Activated CD4-positive, alpha-beta T cell treated with anti-CD3 and anti-CD28 coated beads, Interleukin-2, amount 10 ng/mL, durations not matched to agents 24 days and 14 days (primary cell): ENCODE measurements around the gene RNU1-1. TPM values are rescaled to one million over a fixed set of nuclear protein-coding genes. Genes with fewer than 3 reads are reported as not detected.
"Not testable (repeated sequence)": the region's sequence is repeated elsewhere in the genome, so short reads cannot be mapped to it uniquely, and the experiment has no call there.

Experiments used
- DNase-seq: peaks from one replicate; pipeline ENCODE4 v3.0.0; 2022
- H3K27ac Mint-ChIP-seq: one replicate; pipeline ENCODE4 v1.8.0; 2022; ENCODE audit warnings: mild to moderate bottlenecking, mixed read lengths
- H3K27me3 Mint-ChIP-seq: one replicate; pipeline ENCODE4 v1.8.0; 2022; ENCODE audit warnings: mixed read lengths
- H3K36me3 Mint-ChIP-seq: one replicate; pipeline ENCODE4 v1.8.0; 2022; ENCODE audit warnings: low read depth, mild to moderate bottlenecking, mixed read lengths
- H3K4me1 Mint-ChIP-seq: one replicate; pipeline ENCODE4 v1.8.0; 2021; ENCODE audit warnings: mixed read lengths
- H3K4me3 Mint-ChIP-seq: one replicate; pipeline ENCODE4 v1.8.0; 2022; ENCODE audit warnings: mild to moderate bottlenecking, moderate library complexity, mixed read lengths
- H3K9me3 Mint-ChIP-seq: one replicate; pipeline ENCODE4 v1.8.0; 2021; ENCODE audit warnings: mixed read lengths
- intact Hi-C: fragments of 100-400 bp; cut with micrococcal nuclease; formaldehyde crosslinking; loops from one replicate; pipeline ENCODE4 v1.15.1; 2023
- total RNA-seq: library from RNA; stranded (reverse); gene quantifications from 2 replicates; pipeline ENCODE4 v1.2.3, GENCODE V29; 2022

The RNU1-1 gene
- total RNA-seq, 1 donor from 2014 or later, result 1,962 TPM

- Mint-ChIP-seq H3K4me3 (peak overlapping the region; percentile 8), H3K27ac (peak overlapping the region; percentile 9), H3K4me1 (peaks cover 12% of the 10 kb centered on the region)
- peak; percentile 64 for DNase-seq
- H3K9me3 Mint-ChIP-seq, H3K36me3 Mint-ChIP-seq, intact Hi-C loops, H3K27me3 Mint-ChIP-seq: not testable (repeated sequence)
Measured at GRCh38 chr1:16492937-16493336, 21.1 kb downstream of the RNU1-1 start.

- no peak for DNase-seq
- Mint-ChIP-seq H3K27ac (no peak overlapping the region), H3K4me1 (peaks cover 6% of the 10 kb centered on the region), H3K36me3 (peaks cover 3% of the 10 kb centered on the region), H3K27me3 (no peaks in the 10 kb centered on the region), H3K9me3 (no peaks in the 10 kb centered on the region), H3K4me3 (no peak overlapping the region)
- intact Hi-C loops, result no loop called here
Measured at GRCh38 chr1:16491056-16491675, 22.9 kb downstream of the RNU1-1 start.

GRCh38 chr1:16489195-16489880 is 24.7 kb downstream of the RNU1-1 start:
- intact Hi-C loops, H3K4me3 Mint-ChIP-seq, H3K36me3 Mint-ChIP-seq, H3K4me1 Mint-ChIP-seq, H3K27ac Mint-ChIP-seq, H3K27me3 Mint-ChIP-seq, H3K9me3 Mint-ChIP-seq, DNase-seq: not testable (repeated sequence)

GRCh38 chr1:16487011-16487410 is 27.1 kb downstream of the RNU1-1 start:
- intact Hi-C loops, H3K4me1 Mint-ChIP-seq, H3K27ac Mint-ChIP-seq, H3K36me3 Mint-ChIP-seq, DNase-seq, H3K4me3 Mint-ChIP-seq, H3K9me3 Mint-ChIP-seq, H3K27me3 Mint-ChIP-seq: not testable (repeated sequence)

- H3K27ac Mint-ChIP-seq, H3K4me3 Mint-ChIP-seq, H3K9me3 Mint-ChIP-seq, H3K27me3 Mint-ChIP-seq, H3K36me3 Mint-ChIP-seq, DNase-seq, intact Hi-C loops, H3K4me1 Mint-ChIP-seq: not testable (repeated sequence)
Measured at GRCh38 chr1:16486316-16486715, 27.8 kb downstream of the RNU1-1 start.

- H3K27ac Mint-ChIP-seq, result no peak overlapping the region
- no peaks in the 10 kb centered on the region for H3K9me3 Mint-ChIP-seq
- intact Hi-C loops, result no loop called here
- no peaks in the 10 kb centered on the region for H3K4me1 Mint-ChIP-seq
- peaks cover 10% of the 10 kb centered on the region for H3K36me3 Mint-ChIP-seq
- no peaks in the 10 kb centered on the region for H3K27me3 Mint-ChIP-seq
- no peak for DNase-seq
- H3K4me3 Mint-ChIP-seq, result no peak overlapping the region
Measured at GRCh38 chr1:16484931-16485330, 29.2 kb downstream of the RNU1-1 start.

- H3K9me3 Mint-ChIP-seq, result no peaks in the 10 kb centered on the region
- H3K4me1 Mint-ChIP-seq, result no peaks in the 10 kb centered on the region
- intact Hi-C loops, result no loop called here
- H3K36me3 Mint-ChIP-seq, result peaks cover 11% of the 10 kb centered on the region
- H3K4me3 Mint-ChIP-seq, result no peak overlapping the region
- no peak overlapping the region for H3K27ac Mint-ChIP-seq
- no peaks in the 10 kb centered on the region for H3K27me3 Mint-ChIP-seq
- no peak for DNase-seq
Measured at GRCh38 chr1:16484501-16484835, 29.6 kb downstream of the RNU1-1 start.

- intact Hi-C loops, H3K9me3 Mint-ChIP-seq, H3K27me3 Mint-ChIP-seq: not testable (repeated sequence)
Measured at GRCh38 chr1:16483639-16484500, 30.2 kb downstream of the RNU1-1 start.

GRCh38 chr1:16483146-16483545 is 30.9 kb downstream of the RNU1-1 start:
- H3K27ac Mint-ChIP-seq, H3K9me3 Mint-ChIP-seq, H3K4me3 Mint-ChIP-seq, H3K27me3 Mint-ChIP-seq, DNase-seq, intact Hi-C loops, H3K4me1 Mint-ChIP-seq: not testable (repeated sequence)
- H3K36me3 Mint-ChIP-seq, result peaks cover 12% of the 10 kb centered on the region

More at GRCh38 chr1:16483639-16484500, 30.2 kb downstream of the RNU1-1 start:
- H3K4me1 Mint-ChIP-seq, H3K27ac Mint-ChIP-seq, DNase-seq, H3K4me3 Mint-ChIP-seq: not testable (repeated sequence)
- H3K36me3 Mint-ChIP-seq, result peaks cover 12% of the 10 kb centered on the region

- no peak for DNase-seq
- no peak overlapping the region for H3K27ac Mint-ChIP-seq
- H3K4me1 Mint-ChIP-seq, result peaks cover 4% of the 10 kb centered on the region
- no peak overlapping the region for H3K4me3 Mint-ChIP-seq
- intact Hi-C loops, result no loop called here
- H3K9me3 Mint-ChIP-seq, result no peaks in the 10 kb centered on the region
- peaks cover 24% of the 10 kb centered on the region for H3K36me3 Mint-ChIP-seq
- H3K27me3 Mint-ChIP-seq, result no peaks in the 10 kb centered on the region
Measured at GRCh38 chr1:16478091-16478490, 36.0 kb downstream of the RNU1-1 start.

GRCh38 chr1:16475771-16476770 is 38.0 kb downstream of the RNU1-1 start:
- H3K27me3 Mint-ChIP-seq, H3K9me3 Mint-ChIP-seq, H3K4me1 Mint-ChIP-seq, H3K4me3 Mint-ChIP-seq, DNase-seq, intact Hi-C loops, H3K27ac Mint-ChIP-seq: not testable (repeated sequence)
- H3K36me3 Mint-ChIP-seq, result peaks cover 28% of the 10 kb centered on the region

- H3K4me3 Mint-ChIP-seq, H3K9me3 Mint-ChIP-seq, H3K27ac Mint-ChIP-seq, DNase-seq, intact Hi-C loops, H3K4me1 Mint-ChIP-seq, H3K27me3 Mint-ChIP-seq: not testable (repeated sequence)
- peaks cover 27% of the 10 kb centered on the region for H3K36me3 Mint-ChIP-seq
Measured at GRCh38 chr1:16474891-16475290, 39.2 kb downstream of the RNU1-1 start.

GRCh38 chr1:16474166-16474800 is 39.8 kb downstream of the RNU1-1 start:
- Mint-ChIP-seq H3K4me1 (peaks cover 4% of the 10 kb centered on the region), H3K9me3 (no peaks in the 10 kb centered on the region), H3K27ac (no peak overlapping the region), H3K4me3 (no peak overlapping the region), H3K36me3 (peaks cover 28% of the 10 kb centered on the region), H3K27me3 (no peaks in the 10 kb centered on the region)
- no peak for DNase-seq
- intact Hi-C loops, result no loop called here
